K562 (cell line): ENCODE measurements around the gene MGAT4B. TPM values are rescaled to one million over a fixed set of nuclear protein-coding genes. Genes with fewer than 3 reads are reported as not detected.
A peak's percentile ranks its signal among the peaks of the same experiment; 100 is the strongest.

ENCODE experiments used
- BHLHE40 ChIP-seq: IDR thresholded peaks from 2 replicates; pipeline ENCODE4 v1.6.1; 2011; ENCODE audit warnings: low read length, improper control_type of control experiment
- CBX1 ChIP-seq: sonication (generic); IDR thresholded peaks from 2 replicates; pipeline ENCODE4 v1.6.1; 2016; ENCODE audit warnings: antibody characterized with exemption, low read depth, mild to moderate bottlenecking
- DACH1 ChIP-seq: fragments of 450-650 bp; IDR thresholded peaks from 2 replicates; pipeline ENCODE4 v1.6.1; 2018; ENCODE audit not compliant: partially characterized antibody
- ELF2 ChIP-seq: fragments of 250-450 bp; sonication (Bioruptor Pico); IDR thresholded peaks from 2 replicates; pipeline ENCODE4 v1.5.0; 2021; ENCODE audit warnings: mild to moderate bottlenecking
- HMGN3 ChIP-seq: IDR thresholded peaks from 2 replicates; pipeline ENCODE4 v1.6.1; 2011; ENCODE audit warnings: borderline replicate concordance, low read depth, mild to moderate bottlenecking, mixed read lengths, low read length; ENCODE audit not compliant: insufficient read length; ENCODE audit errors: extremely low read depth
- HSF4 ChIP-seq: fragments of 250-450 bp; sonication (Bioruptor Pico); IDR thresholded peaks from 2 replicates; pipeline ENCODE4 v2.1.2; 2022; ENCODE audit warnings: mild to moderate bottlenecking, moderate library complexity, borderline replicate concordance
- ILK ChIP-seq: fragments of 450-650 bp; IDR thresholded peaks from 2 replicates; pipeline ENCODE4 v1.6.1; 2016; ENCODE audit warnings: missing genetic modification characterization, low read depth, mild to moderate bottlenecking, missing compliant biosample characterization, moderate library complexity, borderline replicate concordance
- NEUROD1 ChIP-seq: fragments of 150-350 bp; IDR thresholded peaks from 2 replicates; pipeline ENCODE4 v1.6.1; 2014; ENCODE audit warnings: borderline replicate concordance, low read length, low read depth; ENCODE audit not compliant: partially characterized antibody
- NR2C1 ChIP-seq, 2 experiments: fragments of 450-650 bp; IDR thresholded peaks; 2 replicates each; pipeline ENCODE4 v1.6.1; 2017; ENCODE audit warnings: mild to moderate bottlenecking in 2 of 2, antibody characterized with exemption in 1 of 2, inconsistent platforms in 1 of 2, missing compliant biosample characterization in 1 of 2, missing genetic modification characterization in 1 of 2
- NR3C1 ChIP-seq: sonication (generic); formaldehyde crosslinking; IDR thresholded peaks from 2 replicates; pipeline ENCODE4 v1.8.1; 2022; ENCODE audit warnings: missing genetic modification reagents
- PHF21A ChIP-seq: fragments of 450-650 bp; IDR thresholded peaks from 2 replicates; pipeline ENCODE4 v1.6.1; 2017; ENCODE audit warnings: low read depth, borderline replicate concordance
- POLR3G ChIP-seq: IDR thresholded peaks from 2 replicates; pipeline ENCODE4 v1.6.1; 2011; ENCODE audit not compliant: insufficient read length, insufficient replicate concordance; ENCODE audit errors: extremely low read depth
- RBM15 ChIP-seq: fragments of 200-400 bp; formaldehyde crosslinking; IDR thresholded peaks from 2 replicates; pipeline ENCODE4 v1.6.1; 2018; ENCODE audit warnings: mild to moderate bottlenecking, low read length, moderate library complexity; ENCODE audit not compliant: insufficient read depth
- RBM25 ChIP-seq: fragments of 200-400 bp; formaldehyde crosslinking; IDR thresholded peaks from 2 replicates; pipeline ENCODE4 v1.6.1; 2018; ENCODE audit warnings: low read length, low read depth, moderate library complexity; ENCODE audit not compliant: severe bottlenecking
- SOX6 ChIP-seq: fragments of 450-650 bp; IDR thresholded peaks from 2 replicates; pipeline ENCODE4 v1.6.1; 2014; ENCODE audit warnings: mild to moderate bottlenecking
- TGIF2 ChIP-seq: sonication (generic); formaldehyde crosslinking; IDR thresholded peaks from 2 replicates; pipeline ENCODE4 v1.8.1; 2022; ENCODE audit warnings: mild to moderate bottlenecking, missing genetic modification reagents, moderate library complexity
- U2AF2 ChIP-seq: fragments of 200-400 bp; formaldehyde crosslinking; optimal IDR thresholded peaks from 2 replicates; pipeline ENCODE3; 2017; ENCODE audit warnings: low read depth, mild to moderate bottlenecking, low read length
- ZMIZ1 ChIP-seq, 2 experiments: fragments of 150-350 bp in 1 of 2; IDR thresholded peaks; 2 replicates each; pipeline ENCODE4 v1.6.1; 2012 to 2016; ENCODE audit warnings: low read depth in 2 of 2, low read length in 2 of 2, mild to moderate bottlenecking in 1 of 2, moderate library complexity in 1 of 2
- polyA plus RNA-seq, 8 experiments: library from polyadenylated mRNA; depleted of rRNA in 4 of 8; stranded (reverse) in 5 of 8; unstranded in 3 of 8; fragments of >200 nt; fragmentation: Nextera tagmentation in 2 of 8; fragmentation: Illumina TruSeq in 1 of 8; extraction: Ambion mirVana in 2 of 8; extraction: Trizol in 1 of 8; gene quantifications; 2 replicates each; pipeline versions ENCODE4 v1.2.1 to v1.2.3, GENCODE V29; 2011 to 2014; ENCODE audit warnings: inconsistent platforms in 1 of 8, missing spikeins in 1 of 8
- total RNA-seq, 7 experiments: library from RNA; depleted of rRNA in 6 of 7; stranded (reverse); fragments of >200 nt in 6 of 7; fragmentation: Illumina TruSeq in 2 of 7; extraction: Trizol in 2 of 7; gene quantifications; 2 replicates each; pipeline versions ENCODE4 v1.2.1 to v1.2.3, GENCODE V29; 2011 to 2021; ENCODE audit warnings: low replicate concordance in 1 of 7
- TF ChIP-seq, protein P1 (sequence below): fragments of 250-450 bp; sonication (Bioruptor Pico); IDR thresholded peaks from 2 replicates; pipeline ENCODE4 v1.8.0; 2021; ENCODE audit warnings: moderate library complexity, mild to moderate bottlenecking, inconsistent platforms

The MGAT4B gene
- total and polyA plus RNA-seq, 9 of the 15 experiments (the other 6 are each of a cell fraction or from before 2014, with no cell fraction given), result 0.34 to 133 (median 75.4) TPM

DNA sequence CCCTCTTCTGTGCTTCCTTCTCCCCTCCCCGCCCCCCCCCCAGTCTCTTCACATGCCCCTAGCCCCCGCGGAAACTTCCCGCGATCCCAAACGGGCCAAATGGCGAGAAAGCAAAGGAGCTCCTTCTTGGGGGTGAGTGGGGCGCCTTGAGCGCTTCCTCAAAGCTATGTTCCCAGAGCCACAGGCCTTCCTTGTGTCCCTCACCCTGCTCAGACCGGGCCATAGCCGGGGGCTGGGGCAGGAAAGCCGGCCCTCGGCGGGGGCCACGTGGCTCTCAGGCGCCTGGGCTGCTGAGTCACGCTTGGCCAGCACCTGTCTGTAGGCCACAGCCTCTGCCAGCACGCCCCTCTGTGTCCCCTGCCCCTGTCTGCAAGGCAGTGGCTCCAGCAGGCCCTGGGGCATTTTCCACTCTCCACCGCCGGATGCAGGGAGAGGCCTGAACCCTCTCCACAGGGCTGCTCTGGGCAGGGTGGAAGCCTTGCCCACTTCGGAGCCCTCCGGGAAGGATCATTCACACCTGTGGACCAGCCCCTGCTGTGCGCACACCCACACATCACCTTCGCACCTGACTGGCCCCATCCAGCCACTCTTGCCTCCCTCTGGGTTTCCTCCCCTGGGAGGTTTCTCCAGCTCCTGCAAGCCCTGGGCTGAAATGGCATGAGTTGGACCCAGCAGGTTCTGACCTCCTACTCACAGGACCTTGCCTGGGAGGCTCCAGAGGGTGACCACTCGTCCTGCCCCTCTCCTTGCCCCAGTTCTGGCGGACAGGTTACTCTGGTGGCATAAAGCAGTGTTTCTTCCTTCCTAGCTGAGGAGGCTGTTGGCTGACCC, 12.8 kb upstream of the MGAT4B start (continued):
- TF ChIP-seq ZMIZ1 (IDR thresholded peaks at IDR 0.05; ENCODE audit: low read depth in 2 of 2, low read length in 2 of 2), result no peak
- TF ChIP-seq NEUROD1, result no peak
- no peak for TF ChIP-seq POLR3G
- peak; percentile 73 for TF ChIP-seq BHLHE40
- peak; percentile 92; the same call in 1 of the 2 replicates for TF ChIP-seq HSF4 (CRISPR knock-in tag)
- no peak for TF ChIP-seq NR2C1 (IDR thresholded peaks at IDR 0.05)
- peak; percentile 68; the same call in 1 of the 2 replicates for TF ChIP-seq NR2C1 (tag; IDR thresholded peaks at IDR 0.05)
- TF ChIP-seq DACH1, result no peak
- peak; percentile 70; the same call in 1 of the 2 replicates for TF ChIP-seq ELF2 (CRISPR knock-in tag)
- TF ChIP-seq SOX6, result no peak
- TF ChIP-seq TGIF2 (CRISPR knock-in tag), result no peak
- no peak for TF ChIP-seq HMGN3
- TF ChIP-seq RBM25, result no peak
- TF ChIP-seq NR3C1 (CRISPR knock-in tag), result peak; percentile 66; the same call in 1 of the 2 replicates
- TF ChIP-seq ILK (tag), result no peak
- TF ChIP-seq CBX1, result no peak
- TF ChIP-seq, protein P1, sequence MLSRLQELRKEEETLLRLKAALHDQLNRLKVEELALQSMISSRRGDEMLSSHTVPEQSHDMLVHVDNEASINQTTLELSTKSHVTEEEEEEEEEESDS (CRISPR knock-in tag), result no peak
- no peak for TF ChIP-seq U2AF2
- TF ChIP-seq RBM15, result no peak
- no peak for TF ChIP-seq PHF21A
